Colonic mucosa (tissue), 4 donors: Measurements from ENCODE around the gene DECR2. TPM values are rescaled to one million over a fixed set of nuclear protein-coding genes. Genes with fewer than 3 reads are reported as not detected.

Experiments used
- DNase-seq: peaks from one replicate; pipeline ENCODE4 v3.0.0-alpha.2; 2020
- H3K27ac ChIP-seq: fragments of 200-600 bp; one replicate; pipeline ENCODE4 v1.8.0; 2021
- H3K27me3 ChIP-seq: fragments of 200-600 bp; one replicate; pipeline ENCODE4 v1.8.0; 2021
- H3K36me3 ChIP-seq: fragments of 200-600 bp; one replicate; pipeline ENCODE4 v1.8.0; 2021
- H3K4me1 ChIP-seq: fragments of 200-600 bp; one replicate; pipeline ENCODE4 v1.8.0; 2021; ENCODE audit warnings: mild to moderate bottlenecking
- H3K4me3 ChIP-seq: fragments of 200-600 bp; one replicate; pipeline ENCODE4 v1.8.0; 2021
- H3K9ac ChIP-seq, 2 donors: one replicate each; pipeline ENCODE4 v1.7.0; 2013; ENCODE audit warnings: control low read depth in 2 of 2, low read depth in 2 of 2, low read length in 2 of 2
- H3K9me3 ChIP-seq: fragments of 200-600 bp; one replicate; pipeline ENCODE4 v1.8.0; 2021
- CTCF ChIP-seq: fragments of 200-600 bp; IDR thresholded peaks from one replicate; pipeline ENCODE4 v1.8.0; 2022; ENCODE audit warnings: antibody characterized with exemption, mild to moderate bottlenecking
- intact Hi-C: fragments of 100-400 bp; cut with DNase I; formaldehyde crosslinking; loops from one replicate; pipeline ENCODE4 v1.14.1; 2022
- total RNA-seq, 2 donors: library from RNA; stranded (reverse); fragmentation: NEBNext Ultra II Directional in 1 of 2; extraction: Animal tissue kit (Norgen Biotek cat#: 25700) in 1 of 2; gene quantifications; one replicate each; pipeline ENCODE4 v1.2.1, GENCODE V29; 2021
- donor health status: healthy.
- donor health status: DM: no; HTN: no; CAD: no.
- donor health status: DM: no; HTN: no; CAD: no.

Gene DECR2
- total RNA-seq, 2 donors from 2014 or later = 31.3 to 50.2 TPM

GRCh38 chr16:397736-398332, 3.9 kb upstream of the DECR2 start:
- Histone ChIP-seq H3K9me3 (no peaks in the 10 kb centered on the region), H3K9ac (peak overlapping the region in 1 of 2 donors; percentile 24), H3K4me1 (peaks cover 4% of the 10 kb centered on the region), H3K27ac (peak overlapping the region; percentile 27), H3K36me3 (no peaks in the 10 kb centered on the region), H3K27me3 (no peaks in the 10 kb centered on the region), H3K4me3 (no peak overlapping the region)
- DNase-seq = peak; percentile 70
- intact Hi-C loops = no loop called here
- peak; percentile 29 for TF ChIP-seq CTCF

GRCh38 chr16:398561-399339, 2.9 kb upstream of the DECR2 start:
- Histone ChIP-seq H3K9me3 (no peaks in the 10 kb centered on the region), H3K4me1 (peaks cover 4% of the 10 kb centered on the region), H3K27me3 (no peaks in the 10 kb centered on the region), H3K4me3 (no peak overlapping the region), H3K9ac (no peak overlapping the region), H3K27ac (no peak overlapping the region), H3K36me3 (no peaks in the 10 kb centered on the region)
- intact Hi-C loops = no loop called here
- DNase-seq = no peak
- no peak for TF ChIP-seq CTCF

- intact Hi-C loops = no loop called here
- Histone ChIP-seq H3K4me1 (peaks cover 4% of the 10 kb centered on the region), H3K9me3 (no peaks in the 10 kb centered on the region), H3K9ac (peak overlapping the region in 1 of 2 donors; percentile 76), H3K27ac (no peak overlapping the region), H3K36me3 (no peaks in the 10 kb centered on the region), H3K27me3 (no peaks in the 10 kb centered on the region), H3K4me3 (no peak overlapping the region)
- TF ChIP-seq CTCF = no peak
- DNase-seq = no peak
Observed at GRCh38 chr16:399340-400019, 2.2 kb upstream of the DECR2 start.

DNA sequence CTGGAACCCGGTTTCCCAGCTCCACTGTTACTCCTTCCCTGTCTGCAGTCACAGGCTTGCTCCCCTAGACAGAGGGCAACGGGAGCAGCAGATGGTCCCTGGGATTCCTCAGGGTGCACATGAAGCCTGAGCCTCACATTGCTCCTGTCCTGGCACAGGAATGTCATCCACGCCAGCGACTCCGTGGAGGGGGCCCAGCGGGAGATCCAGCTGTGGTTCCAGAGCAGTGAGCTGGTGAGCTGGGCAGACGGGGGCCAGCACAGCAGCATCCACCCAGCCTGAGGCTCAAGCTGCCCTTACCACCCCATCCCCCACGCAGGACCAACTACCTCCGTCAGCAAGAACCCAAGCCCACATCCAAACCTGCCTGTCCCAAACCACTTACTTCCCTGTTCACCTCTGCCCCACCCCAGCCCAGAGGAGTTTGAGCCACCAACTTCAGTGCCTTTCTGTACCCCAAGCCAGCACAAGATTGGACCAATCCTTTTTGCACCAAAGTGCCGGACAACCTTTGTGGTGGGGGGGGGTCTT, 1.6 kb upstream of the DECR2 start:
- H3K4me3 ChIP-seq = peak overlapping the region; percentile 55
- intact Hi-C loops = no loop called here
- no peak overlapping the region for H3K27ac ChIP-seq
- no peak for TF ChIP-seq CTCF
- no peaks in the 10 kb centered on the region for H3K36me3 ChIP-seq
- no peaks in the 10 kb centered on the region for H3K9me3 ChIP-seq
- H3K27me3 ChIP-seq = no peaks in the 10 kb centered on the region
- peaks cover 4% of the 10 kb centered on the region for H3K4me1 ChIP-seq
- H3K9ac ChIP-seq = peak overlapping the region in 1 of 2 donors; percentile 76
- no peak for DNase-seq

DNA sequence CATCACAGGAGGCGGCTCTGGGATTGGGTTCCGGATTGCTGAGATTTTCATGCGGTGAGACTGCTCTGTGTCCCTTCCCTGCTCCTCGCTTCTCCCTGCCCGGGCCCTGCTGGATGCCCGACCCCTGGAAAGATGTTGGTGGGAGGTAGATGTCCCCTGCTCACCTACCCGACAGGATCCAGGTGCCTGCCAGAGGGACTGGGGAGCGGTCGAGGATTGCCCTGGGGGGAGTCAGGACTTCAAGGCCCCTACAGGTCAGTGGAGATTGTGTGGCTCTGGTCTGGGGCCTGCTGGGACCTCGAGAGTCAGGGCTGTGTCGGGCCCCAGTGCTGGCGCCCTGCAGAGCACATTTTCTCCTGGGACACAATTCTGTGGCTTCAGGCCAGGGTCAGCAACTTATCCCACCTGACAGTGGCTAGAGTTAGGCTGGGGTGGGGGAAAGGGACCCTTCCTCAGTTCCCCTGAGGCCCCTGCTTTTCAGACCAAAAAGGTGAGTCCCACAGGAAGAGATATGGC, 3.3 kb downstream of the DECR2 start:
- no peak for DNase-seq
- Histone ChIP-seq H3K9ac (no peak overlapping the region), H3K27ac (no peak overlapping the region)

More for the DNA sequence above, 3.3 kb downstream of the DECR2 start:
- intact Hi-C loops = no loop called here
- Histone ChIP-seq H3K27me3 (no peaks in the 10 kb centered on the region), H3K36me3 (no peaks in the 10 kb centered on the region), H3K4me3 (no peak overlapping the region), H3K4me1 (no peaks in the 10 kb centered on the region), H3K9me3 (no peaks in the 10 kb centered on the region)
- no peak for TF ChIP-seq CTCF
